ENCODE results near the gene GCSH. TPM values are rescaled to one million over a fixed set of nuclear protein-coding genes. Genes with fewer than 3 reads are reported as not detected.
"Not testable (repeated sequence)": the region's sequence is repeated elsewhere in the genome, so short reads cannot be mapped to it uniquely, and the experiment has no call there.

Gene GCSH
- total RNA-seq, 1 donor from 2014 or later, result 31.6 TPM

DNA sequence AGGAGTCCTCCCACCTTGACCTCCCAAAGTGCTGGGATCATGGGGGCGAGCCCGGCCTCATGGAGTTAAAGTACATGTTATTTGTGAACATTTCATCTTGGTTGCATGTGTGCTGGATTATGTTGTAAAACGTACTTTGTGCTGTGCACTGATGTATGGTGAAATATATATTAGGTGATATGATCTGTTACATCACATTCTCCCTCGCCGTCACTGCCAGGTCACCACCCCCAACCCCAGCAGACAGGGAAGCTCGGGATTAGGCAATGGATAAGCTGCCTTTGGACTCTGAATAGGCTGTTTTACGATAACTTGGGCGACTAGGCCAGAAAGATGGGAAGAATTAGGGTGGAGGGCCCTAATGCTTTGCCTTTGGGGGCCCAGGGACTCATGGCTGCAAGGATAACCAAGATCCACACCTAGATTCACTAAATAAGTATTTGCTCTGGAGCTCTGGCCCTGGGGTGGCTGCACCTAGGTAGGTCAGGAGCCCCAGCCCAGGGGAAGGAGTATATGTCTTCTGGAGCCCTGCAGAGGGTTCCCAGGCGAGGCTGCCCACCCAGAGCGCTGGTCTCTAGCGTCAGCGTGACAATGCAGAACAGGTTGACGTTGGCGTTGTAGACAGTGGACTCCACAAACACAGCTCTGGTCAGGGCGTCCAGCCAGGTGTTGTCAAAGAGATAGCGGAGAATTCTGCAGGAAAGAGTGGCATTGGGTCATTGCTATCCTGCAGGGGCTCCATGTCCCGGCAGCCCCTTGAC lies 27.1 kb upstream of the GCSH start:
- Mint-ChIP-seq H3K27me3 (ENCODE audit: low read depth) (peaks cover 6% of the 10 kb centered on the region), H3K27ac (no peak overlapping the region), H3K9me3 (no peaks in the 10 kb centered on the region), H3K4me3 (no peak overlapping the region), H3K36me3 (no peaks in the 10 kb centered on the region), H3K4me1 (no peaks in the 10 kb centered on the region)
- no peak for DNase-seq (ENCODE audit: low spot score in 2 of 2, unreplicated experiment in 2 of 2)
- TF ChIP-seq, protein P1, sequence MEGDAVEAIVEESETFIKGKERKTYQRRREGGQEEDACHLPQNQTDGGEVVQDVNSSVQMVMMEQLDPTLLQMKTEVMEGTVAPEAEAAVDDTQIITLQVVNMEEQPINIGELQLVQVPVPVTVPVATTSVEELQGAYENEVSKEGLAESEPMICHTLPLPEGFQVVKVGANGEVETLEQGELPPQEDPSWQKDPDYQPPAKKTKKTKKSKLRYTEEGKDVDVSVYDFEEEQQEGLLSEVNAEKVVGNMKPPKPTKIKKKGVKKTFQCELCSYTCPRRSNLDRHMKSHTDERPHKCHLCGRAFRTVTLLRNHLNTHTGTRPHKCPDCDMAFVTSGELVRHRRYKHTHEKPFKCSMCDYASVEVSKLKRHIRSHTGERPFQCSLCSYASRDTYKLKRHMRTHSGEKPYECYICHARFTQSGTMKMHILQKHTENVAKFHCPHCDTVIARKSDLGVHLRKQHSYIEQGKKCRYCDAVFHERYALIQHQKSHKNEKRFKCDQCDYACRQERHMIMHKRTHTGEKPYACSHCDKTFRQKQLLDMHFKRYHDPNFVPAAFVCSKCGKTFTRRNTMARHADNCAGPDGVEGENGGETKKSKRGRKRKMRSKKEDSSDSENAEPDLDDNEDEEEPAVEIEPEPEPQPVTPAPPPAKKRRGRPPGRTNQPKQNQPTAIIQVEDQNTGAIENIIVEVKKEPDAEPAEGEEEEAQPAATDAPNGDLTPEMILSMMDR (IDR thresholded peaks at IDR 0.05; ENCODE audit: unreplicated experiment), result no peak

DNA sequence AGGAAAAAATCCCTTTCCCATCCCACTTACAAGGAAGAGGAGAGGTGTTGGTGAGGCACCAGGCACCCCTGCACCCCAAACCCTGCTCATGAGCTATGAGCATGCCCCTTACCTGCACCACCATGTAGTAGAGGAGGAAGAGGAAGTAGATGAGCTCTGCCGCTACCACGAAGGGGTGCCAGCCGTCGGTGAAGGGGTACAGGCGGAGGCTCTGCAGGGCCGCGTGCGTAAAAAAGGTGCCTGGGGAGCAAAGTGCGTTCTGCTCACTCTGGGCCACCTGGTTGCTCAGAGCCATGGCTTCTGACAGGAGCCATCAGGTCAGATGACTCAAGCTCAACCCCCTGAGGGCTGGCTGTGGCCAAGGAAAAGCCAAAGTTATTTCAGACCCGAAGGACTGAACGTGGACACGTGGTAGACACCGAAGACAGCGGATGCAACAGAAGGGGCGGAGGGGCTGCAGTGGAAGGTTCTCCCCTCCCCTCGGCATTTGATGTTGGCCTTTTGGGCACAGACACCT lies 25.3 kb upstream of the GCSH start:
- TF ChIP-seq, protein P1 (IDR thresholded peaks at IDR 0.05; ENCODE audit: unreplicated experiment), result no peak
- no peak for DNase-seq (ENCODE audit: low spot score in 2 of 2, unreplicated experiment in 2 of 2)
- Mint-ChIP-seq H3K9me3 (no peaks in the 10 kb centered on the region), H3K27ac (no peak overlapping the region), H3K36me3 (no peaks in the 10 kb centered on the region), H3K4me3 (no peak overlapping the region), H3K4me1 (no peaks in the 10 kb centered on the region), H3K27me3 (ENCODE audit: low read depth) (peaks cover 6% of the 10 kb centered on the region)

DNA sequence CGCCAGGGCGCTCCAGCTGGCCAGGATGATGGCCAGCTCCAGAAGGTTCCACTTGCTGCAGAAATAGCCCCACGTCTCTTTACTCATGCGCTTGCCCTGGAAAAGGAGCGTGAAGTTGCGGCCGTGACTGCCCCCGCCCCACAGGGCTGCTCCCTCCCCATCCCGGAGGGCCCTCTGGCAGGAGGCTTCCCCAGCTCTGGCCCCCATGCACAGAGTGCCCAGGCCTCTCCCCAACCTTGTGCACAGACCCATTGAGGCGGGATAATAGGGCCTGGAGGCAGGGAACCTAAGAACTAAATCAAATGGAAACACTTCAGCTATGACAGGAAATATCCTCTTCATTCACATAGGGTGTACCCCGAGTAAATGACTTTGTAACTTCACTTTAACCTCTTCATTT lies 21.2 kb upstream of the GCSH start:
- H3K9me3 Mint-ChIP-seq, result no peaks in the 10 kb centered on the region
- DNase-seq (ENCODE audit: low spot score in 2 of 2, unreplicated experiment in 2 of 2), result no peak
- no peaks in the 10 kb centered on the region for H3K36me3 Mint-ChIP-seq
- H3K4me1 Mint-ChIP-seq, result no peaks in the 10 kb centered on the region
- H3K4me3 Mint-ChIP-seq, result no peak overlapping the region
- peaks cover 6% of the 10 kb centered on the region for H3K27me3 Mint-ChIP-seq (ENCODE audit: low read depth)
- no peak overlapping the region for H3K27ac Mint-ChIP-seq
- TF ChIP-seq, protein P1 (IDR thresholded peaks at IDR 0.05; ENCODE audit: unreplicated experiment), result no peak

DNA sequence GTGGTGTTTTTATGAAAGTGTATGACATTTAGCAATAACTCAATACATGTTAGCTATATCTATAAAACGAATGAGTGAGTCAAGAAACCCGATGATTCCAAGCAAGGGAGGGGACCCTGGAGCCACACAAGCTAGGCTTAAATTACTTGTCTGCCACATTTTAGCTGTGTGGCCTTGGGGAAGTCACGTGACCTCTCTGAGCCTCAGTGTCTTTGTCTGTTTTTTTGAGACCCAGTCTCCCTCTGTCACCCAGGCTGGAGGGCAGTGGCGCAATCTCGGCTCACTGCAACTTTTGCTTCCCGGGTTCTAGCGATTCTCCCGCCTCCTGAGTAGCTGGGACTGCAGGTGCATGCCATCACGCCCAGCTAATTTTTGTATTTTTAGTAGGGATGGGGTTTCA lies 20.1 kb upstream of the GCSH start:
- Mint-ChIP-seq H3K4me3 (no peak overlapping the region), H3K27ac (no peak overlapping the region), H3K27me3 (ENCODE audit: low read depth) (peaks cover 6% of the 10 kb centered on the region), H3K36me3 (no peaks in the 10 kb centered on the region), H3K9me3 (no peaks in the 10 kb centered on the region), H3K4me1 (no peaks in the 10 kb centered on the region)
- no peak for DNase-seq (ENCODE audit: low spot score in 2 of 2, unreplicated experiment in 2 of 2)
- TF ChIP-seq, protein P1 (IDR thresholded peaks at IDR 0.05; ENCODE audit: unreplicated experiment), result no peak

DNA sequence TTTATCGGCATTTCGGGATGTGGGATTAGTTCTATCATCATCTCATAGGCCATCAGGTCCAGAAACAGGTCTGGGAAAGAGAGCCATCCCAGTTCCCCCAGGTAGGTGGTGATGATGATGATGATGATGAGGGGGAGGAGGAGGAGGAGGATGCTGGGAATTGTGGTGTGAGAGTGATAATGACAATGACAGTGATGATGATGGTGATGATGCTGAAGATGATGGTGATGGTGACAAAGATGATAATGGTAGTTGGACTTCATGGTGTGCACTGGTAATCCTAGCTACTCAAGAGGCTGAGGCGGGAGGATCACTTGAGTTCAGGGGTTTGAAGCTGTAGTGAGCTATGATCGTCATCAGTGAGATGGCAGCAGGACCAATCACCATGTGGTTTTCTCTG lies 16.3 kb upstream of the GCSH start:
- no peak overlapping the region for H3K27ac Mint-ChIP-seq
- H3K4me3 Mint-ChIP-seq, result no peak overlapping the region
- H3K4me1 Mint-ChIP-seq, result no peaks in the 10 kb centered on the region
- no peaks in the 10 kb centered on the region for H3K36me3 Mint-ChIP-seq
- TF ChIP-seq, protein P1 (IDR thresholded peaks at IDR 0.05; ENCODE audit: unreplicated experiment), result no peak
- no peaks in the 10 kb centered on the region for H3K9me3 Mint-ChIP-seq
- no peaks in the 10 kb centered on the region for H3K27me3 Mint-ChIP-seq (ENCODE audit: low read depth)
- DNase-seq (ENCODE audit: low spot score in 2 of 2, unreplicated experiment in 2 of 2), result no peak

DNA sequence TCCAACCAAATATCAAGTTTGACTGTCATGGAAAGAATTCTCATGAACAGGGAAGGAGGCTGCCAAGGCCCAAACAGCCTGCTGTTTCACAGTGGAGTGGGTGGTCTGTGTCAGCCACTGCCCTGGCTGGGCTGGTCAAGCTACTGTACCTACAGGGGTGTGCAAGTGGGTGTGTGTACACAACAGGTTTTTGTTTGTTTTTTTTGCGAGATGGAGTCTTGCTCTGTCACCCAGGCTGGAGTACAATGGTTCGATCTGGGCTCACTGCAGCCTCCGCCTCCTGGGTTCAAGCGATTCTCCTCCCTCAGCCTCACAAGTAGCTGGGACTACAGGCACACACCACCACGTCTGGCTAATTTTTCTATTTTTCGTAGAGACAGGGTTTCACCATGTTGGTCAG lies 13.1 kb upstream of the GCSH start:
- H3K36me3 Mint-ChIP-seq; H3K9me3 Mint-ChIP-seq; H3K4me1 Mint-ChIP-seq; DNase-seq (ENCODE audit: low spot score in 2 of 2, unreplicated experiment in 2 of 2); H3K27me3 Mint-ChIP-seq (ENCODE audit: low read depth); H3K4me3 Mint-ChIP-seq; H3K27ac Mint-ChIP-seq: not testable (repeated sequence)

Measured in mesothelial cell of epicardium (in vitro differentiated cells).